T-helper 2 cell treated with Interferon-gamma antibody and Interleukin-4, amounts not matched to agents 5 μg/mL and 100 μg/mL, for 36 hours (primary cell): ENCODE results near the gene HSF2.
A peak's percentile ranks its signal among the peaks of the same experiment; 100 is the strongest.

Experiments used
- DNase-seq: peaks from one replicate; pipeline ENCODE4 v3.0.0; 2021; ENCODE audit warnings: low spot score
- H3K27ac Mint-ChIP-seq: one replicate; pipeline ENCODE4 v1.8.0; 2021; ENCODE audit warnings: mild to moderate bottlenecking, mixed read lengths
- H3K27me3 Mint-ChIP-seq: one replicate; pipeline ENCODE4 v1.8.0; 2021; ENCODE audit warnings: low read depth, mixed read lengths
- H3K36me3 Mint-ChIP-seq: one replicate; pipeline ENCODE4 v1.8.0; 2021; ENCODE audit warnings: low read depth, mixed read lengths
- H3K4me1 Mint-ChIP-seq: one replicate; pipeline ENCODE4 v1.8.0; 2021; ENCODE audit warnings: low read depth, mixed read lengths
- H3K4me3 Mint-ChIP-seq: one replicate; pipeline ENCODE4 v1.8.0; 2022; ENCODE audit warnings: mild to moderate bottlenecking, moderate library complexity, mixed read lengths
- H3K9me3 Mint-ChIP-seq: one replicate; pipeline ENCODE4 v1.8.0; 2021; ENCODE audit warnings: mixed read lengths

The HSF2 gene

DNA sequence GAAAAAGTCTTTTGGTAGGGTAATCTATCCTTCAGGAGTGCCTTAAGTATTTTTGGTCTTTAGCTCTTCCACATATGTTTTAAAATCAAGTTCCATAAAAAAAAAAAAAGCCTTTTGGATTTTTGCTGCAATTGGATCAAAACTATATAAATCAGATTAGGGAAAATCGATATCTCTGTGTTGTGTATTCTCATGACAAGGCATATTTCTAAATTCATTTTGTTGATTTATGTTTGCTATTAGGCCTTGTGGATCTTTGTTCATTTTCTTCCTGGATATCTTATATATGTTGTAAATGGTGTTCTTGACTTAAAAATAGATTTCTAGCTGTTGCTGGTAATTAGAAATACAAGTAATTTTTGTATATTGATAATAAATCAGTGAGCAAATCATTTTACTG is 8.8 kb downstream of the HSF2 start:
- Mint-ChIP-seq H3K4me1 (peaks cover 34% of the 10 kb centered on the region), H3K36me3 (peaks cover 59% of the 10 kb centered on the region), H3K27ac (peak overlapping the region; percentile 11), H3K9me3 (peaks cover 15% of the 10 kb centered on the region), H3K4me3 (peak overlapping the region; percentile 63), H3K27me3 (no peaks in the 10 kb centered on the region)
- no peak for DNase-seq

DNA sequence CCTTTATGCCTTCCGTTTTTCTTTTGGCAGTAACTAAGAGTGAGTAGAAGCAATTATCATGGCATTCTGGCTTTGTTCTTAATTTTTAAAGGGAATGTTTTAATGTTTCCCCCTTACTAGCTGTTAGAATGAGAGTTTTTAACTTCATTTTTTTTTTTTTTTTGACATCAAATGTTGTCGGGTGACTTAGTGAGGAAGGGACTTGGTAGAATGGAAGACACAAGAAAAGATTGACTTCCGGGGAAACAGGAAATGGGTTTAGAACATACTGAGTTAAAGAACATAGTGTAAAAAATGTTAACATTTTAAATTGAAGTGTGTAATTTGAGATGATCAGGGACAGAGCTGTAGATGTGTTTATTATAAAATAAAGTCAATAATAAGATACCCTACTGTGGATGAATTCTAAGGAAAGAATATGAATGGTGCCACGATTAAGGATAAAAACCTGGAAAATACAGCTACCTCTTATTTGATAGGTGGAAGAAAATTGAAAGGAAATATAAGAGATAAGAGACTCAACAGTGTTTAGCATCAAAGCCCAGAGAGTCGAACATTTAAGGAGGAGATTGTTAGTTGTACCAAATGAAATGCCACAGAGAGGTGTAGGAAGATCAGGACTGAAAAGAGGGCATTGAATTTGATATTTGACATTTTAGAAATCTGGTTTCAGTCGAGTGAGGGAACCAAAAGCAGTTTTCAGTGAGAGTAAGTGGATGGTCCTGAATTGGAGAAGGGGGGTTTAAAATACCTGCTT is 9.4 kb downstream of the HSF2 start:
- Mint-ChIP-seq H3K27ac (peak overlapping the region; percentile 81), H3K4me1 (peaks cover 32% of the 10 kb centered on the region), H3K4me3 (peak overlapping the region; percentile 63), H3K9me3 (peaks cover 15% of the 10 kb centered on the region), H3K27me3 (no peaks in the 10 kb centered on the region), H3K36me3 (peaks cover 63% of the 10 kb centered on the region)
- no peak for DNase-seq

- peaks cover 55% of the 10 kb centered on the region for H3K36me3 Mint-ChIP-seq
- no peak for DNase-seq
- H3K4me1 Mint-ChIP-seq, result peaks cover 24% of the 10 kb centered on the region
Observed at GRCh38 chr6:122412001-122412400, 12.5 kb downstream of the HSF2 start.

DNA sequence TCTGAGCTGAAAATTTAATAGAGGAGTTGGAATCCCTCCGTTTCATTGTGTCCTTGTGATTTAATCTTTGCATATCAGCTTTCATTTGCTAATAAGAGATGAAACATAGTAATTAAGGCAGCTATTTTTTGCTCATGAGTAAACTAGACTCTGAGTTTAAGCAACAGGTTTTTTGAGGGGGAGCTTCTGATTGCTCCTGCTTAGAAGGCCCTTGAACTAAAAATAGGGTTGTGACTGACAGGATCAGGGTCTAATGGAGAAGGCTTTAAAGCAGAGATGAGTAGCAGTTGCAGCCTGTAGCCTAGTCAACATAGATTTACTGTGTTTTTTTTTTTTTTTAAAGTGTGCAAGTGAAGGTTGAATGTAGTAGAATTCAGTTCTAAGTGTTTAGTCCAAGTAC is 17.4 kb downstream of the HSF2 start:
- no peaks in the 10 kb centered on the region for H3K4me1 Mint-ChIP-seq
- no peaks in the 10 kb centered on the region for H3K27me3 Mint-ChIP-seq
- no peaks in the 10 kb centered on the region for H3K9me3 Mint-ChIP-seq
- no peak overlapping the region for H3K4me3 Mint-ChIP-seq
- no peak for DNase-seq
- H3K36me3 Mint-ChIP-seq, result peaks cover 31% of the 10 kb centered on the region
- H3K27ac Mint-ChIP-seq, result no peak overlapping the region

More at GRCh38 chr6:122412001-122412400, 12.5 kb downstream of the HSF2 start:
- no peak overlapping the region for H3K27ac Mint-ChIP-seq
- no peak overlapping the region for H3K4me3 Mint-ChIP-seq
- peaks cover 12% of the 10 kb centered on the region for H3K9me3 Mint-ChIP-seq
- H3K27me3 Mint-ChIP-seq, result no peaks in the 10 kb centered on the region

- Mint-ChIP-seq H3K4me3 (no peak overlapping the region), H3K27me3 (no peaks in the 10 kb centered on the region), H3K27ac (no peak overlapping the region), H3K4me1 (peaks cover 8% of the 10 kb centered on the region), H3K36me3 (peaks cover 44% of the 10 kb centered on the region), H3K9me3 (no peaks in the 10 kb centered on the region)
- no peak for DNase-seq
Observed at GRCh38 chr6:122422003-122422402, 22.6 kb downstream of the HSF2 start.

- H3K9me3 Mint-ChIP-seq, result no peaks in the 10 kb centered on the region
- no peak overlapping the region for H3K27ac Mint-ChIP-seq
- no peak for DNase-seq
- peaks cover 49% of the 10 kb centered on the region for H3K36me3 Mint-ChIP-seq
- no peaks in the 10 kb centered on the region for H3K27me3 Mint-ChIP-seq
- no peak overlapping the region for H3K4me3 Mint-ChIP-seq
- H3K4me1 Mint-ChIP-seq, result peaks cover 8% of the 10 kb centered on the region
Observed at GRCh38 chr6:122422614-122423267, 23.3 kb downstream of the HSF2 start.

GRCh38 chr6:122423734-122424133 is 24.3 kb downstream of the HSF2 start:
- H3K27ac Mint-ChIP-seq, result no peak overlapping the region
- no peak overlapping the region for H3K4me3 Mint-ChIP-seq
- no peaks in the 10 kb centered on the region for H3K27me3 Mint-ChIP-seq
- H3K36me3 Mint-ChIP-seq, result peaks cover 52% of the 10 kb centered on the region
- peaks cover 8% of the 10 kb centered on the region for H3K4me1 Mint-ChIP-seq
- no peak for DNase-seq
- H3K9me3 Mint-ChIP-seq, result no peaks in the 10 kb centered on the region

DNA sequence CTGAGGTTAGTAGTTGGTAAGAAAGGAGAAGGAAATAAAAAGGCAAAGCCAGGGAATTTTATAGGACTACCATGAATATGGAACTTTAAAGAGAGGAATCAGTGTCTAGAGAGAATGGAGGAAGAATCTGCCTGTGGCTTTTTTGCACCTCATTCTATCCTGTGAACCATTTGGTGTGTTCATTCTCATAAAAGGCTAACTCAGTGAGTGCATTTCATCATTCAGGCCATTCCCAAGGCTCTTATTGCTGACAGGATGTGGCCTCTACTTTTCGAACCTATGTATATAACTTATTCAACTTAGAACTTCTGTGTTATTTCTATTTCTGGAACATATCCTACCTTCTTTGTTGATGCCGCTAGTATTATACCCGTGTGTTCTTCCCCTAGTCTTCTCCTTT is 27.1 kb downstream of the HSF2 start:
- no peak for DNase-seq
- Mint-ChIP-seq H3K9me3 (no peaks in the 10 kb centered on the region), H3K4me3 (no peak overlapping the region), H3K27ac (no peak overlapping the region), H3K27me3 (no peaks in the 10 kb centered on the region), H3K36me3 (peaks cover 67% of the 10 kb centered on the region), H3K4me1 (peaks cover 9% of the 10 kb centered on the region)

DNA sequence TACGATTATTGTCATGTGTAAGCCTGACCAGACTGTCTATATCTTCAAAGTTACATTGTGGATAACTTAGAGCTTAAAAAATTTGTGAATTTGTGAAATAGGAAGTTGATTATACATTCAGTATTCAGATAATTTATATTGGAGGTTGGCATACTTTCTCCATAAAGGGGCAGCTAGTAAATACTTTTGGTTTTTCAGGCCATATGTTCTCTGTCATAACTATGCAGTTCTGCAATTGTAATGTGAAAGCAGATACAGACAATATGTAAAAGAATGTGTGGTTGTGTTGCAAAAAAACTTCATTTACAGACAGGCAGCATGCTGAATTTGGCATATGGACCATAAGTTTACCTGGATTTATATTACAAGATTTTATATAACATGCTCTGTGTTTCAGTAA is 29.3 kb downstream of the HSF2 start:
- DNase-seq, result no peak
- Mint-ChIP-seq H3K9me3 (no peaks in the 10 kb centered on the region), H3K27ac (no peak overlapping the region), H3K4me3 (no peak overlapping the region), H3K27me3 (no peaks in the 10 kb centered on the region), H3K36me3 (peaks cover 68% of the 10 kb centered on the region), H3K4me1 (peaks cover 11% of the 10 kb centered on the region)

- H3K27me3 Mint-ChIP-seq, result no peaks in the 10 kb centered on the region
- H3K4me1 Mint-ChIP-seq, result peaks cover 11% of the 10 kb centered on the region
- no peak overlapping the region for H3K4me3 Mint-ChIP-seq
- H3K27ac Mint-ChIP-seq, result no peak overlapping the region
- H3K9me3 Mint-ChIP-seq, result no peaks in the 10 kb centered on the region
- H3K36me3 Mint-ChIP-seq, result peaks cover 65% of the 10 kb centered on the region
- DNase-seq, result no peak
Observed at GRCh38 chr6:122429323-122429722, 29.9 kb downstream of the HSF2 start.

DNA sequence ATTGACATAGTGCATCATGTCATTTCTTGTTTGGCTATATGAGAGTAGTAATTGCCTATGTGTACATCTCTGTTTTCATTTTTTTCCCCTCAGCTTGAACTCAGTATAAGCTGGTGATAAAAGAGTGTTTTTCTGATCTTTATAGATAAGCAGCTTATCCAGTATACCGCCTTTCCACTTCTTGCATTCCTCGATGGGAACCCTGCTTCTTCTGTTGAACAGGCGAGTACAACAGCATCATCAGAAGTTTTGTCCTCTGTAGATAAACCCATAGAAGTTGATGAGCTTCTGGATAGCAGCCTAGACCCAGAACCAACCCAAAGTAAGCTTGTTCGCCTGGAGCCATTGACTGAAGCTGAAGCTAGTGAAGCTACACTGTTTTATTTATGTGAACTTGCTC is 32.3 kb downstream of the HSF2 start:
- Mint-ChIP-seq H3K27ac (no peak overlapping the region), H3K4me3 (no peak overlapping the region), H3K4me1 (peaks cover 10% of the 10 kb centered on the region), H3K27me3 (no peaks in the 10 kb centered on the region), H3K9me3 (peaks cover 3% of the 10 kb centered on the region), H3K36me3 (peaks cover 64% of the 10 kb centered on the region)
- DNase-seq, result no peak

- Mint-ChIP-seq H3K4me3 (no peak overlapping the region), H3K9me3 (peaks cover 12% of the 10 kb centered on the region), H3K36me3 (peaks cover 67% of the 10 kb centered on the region), H3K27me3 (no peaks in the 10 kb centered on the region), H3K27ac (no peak overlapping the region), H3K4me1 (peaks cover 10% of the 10 kb centered on the region)
- no peak for DNase-seq
Observed at GRCh38 chr6:122432816-122433215, 33.4 kb downstream of the HSF2 start.

GRCh38 chr6:122438975-122439374 is 39.5 kb downstream of the HSF2 start:
- Mint-ChIP-seq H3K9me3 (peaks cover 41% of the 10 kb centered on the region), H3K27me3 (no peaks in the 10 kb centered on the region), H3K27ac (no peak overlapping the region), H3K36me3 (peaks cover 72% of the 10 kb centered on the region), H3K4me1 (peaks cover 2% of the 10 kb centered on the region), H3K4me3 (no peak overlapping the region)
- DNase-seq, result no peak

DNA sequence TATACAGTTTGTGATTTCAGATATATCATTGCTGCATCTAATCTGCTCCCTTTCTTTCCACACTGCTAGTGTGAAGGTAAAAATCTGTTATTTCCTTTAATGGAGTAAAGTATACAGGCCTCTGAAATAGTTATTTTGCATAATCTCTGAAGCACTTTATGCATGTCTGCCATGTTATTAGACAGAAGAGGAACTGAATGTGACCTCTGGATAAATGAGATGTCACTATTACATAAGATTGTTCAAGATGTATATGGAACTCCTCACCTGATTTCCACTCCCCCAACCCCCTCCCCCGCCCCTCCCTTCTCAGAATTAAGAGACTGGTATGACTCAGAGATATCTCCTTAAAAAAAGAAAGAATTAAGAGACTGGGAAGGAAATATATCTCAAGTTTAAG is 45.8 kb downstream of the HSF2 start:
- peaks cover 59% of the 10 kb centered on the region for H3K36me3 Mint-ChIP-seq
- no peak for DNase-seq
- H3K9me3 Mint-ChIP-seq, result peaks cover 5% of the 10 kb centered on the region
- no peaks in the 10 kb centered on the region for H3K27me3 Mint-ChIP-seq
- peaks cover 4% of the 10 kb centered on the region for H3K4me1 Mint-ChIP-seq
- no peak overlapping the region for H3K4me3 Mint-ChIP-seq
- no peak overlapping the region for H3K27ac Mint-ChIP-seq
